ENCODE results near the gene HIVEP1.

- TF ChIP-seq SRF (IDR thresholded peaks at IDR 0.05; ENCODE audit: low read depth, low read length) (no peak), CHD2 (IDR thresholded peaks at IDR 0.05; ENCODE audit: low read length) (no peak), SP1 (IDR thresholded peaks at IDR 0.05; ENCODE audit: low read depth, low read length) (no peak), ASH2L (IDR thresholded peaks at IDR 0.05; ENCODE audit: low read length) (no peak), SUZ12 (IDR thresholded peaks at IDR 0.05; ENCODE audit: low read length) (no peak), EP300 (IDR thresholded peaks at IDR 0.05; ENCODE audit: borderline replicate concordance in 1 of 2, low read depth in 2 of 2, low read length in 2 of 2) (no peak), ATF3 (IDR thresholded peaks at IDR 0.05; ENCODE audit: insufficient read depth, low read depth, low read length) (no peak)
Observed at GRCh38 chr6:12047304-12047703, 35.2 kb downstream of the HIVEP1 start.
